ENCODE data around the gene STRBP. TPM values are rescaled to one million over a fixed set of nuclear protein-coding genes. Genes with fewer than 3 reads are reported as not detected.

Gene STRBP
- total RNA-seq, 1 donor from 2014 or later, result 56.7 TPM

GRCh38 chr9:123263227-123263626 is 5.2 kb downstream of the STRBP start:
- Mint-ChIP-seq H3K4me1 (ENCODE audit: unreplicated experiment) (peaks cover 34% of the 10 kb centered on the region), H3K27me3 (no peaks in the 10 kb centered on the region), H3K4me3 (no peak overlapping the region), H3K27ac (no peak overlapping the region), H3K9me3 (no peaks in the 10 kb centered on the region), H3K36me3 (peaks cover 5% of the 10 kb centered on the region)
- TF ChIP-seq CTCF (conservative IDR thresholded peaks at IDR 0.05), result no peak
- DNase-seq (ENCODE audit: extremely low spot score, unreplicated experiment), result no peak

- no peak for DNase-seq (ENCODE audit: extremely low spot score, unreplicated experiment)
- TF ChIP-seq CTCF (conservative IDR thresholded peaks at IDR 0.05), result no peak
- H3K4me1 Mint-ChIP-seq (ENCODE audit: unreplicated experiment), result peaks cover 34% of the 10 kb centered on the region
- H3K27me3 Mint-ChIP-seq, result no peaks in the 10 kb centered on the region
- H3K36me3 Mint-ChIP-seq, result peaks cover 8% of the 10 kb centered on the region
- no peak overlapping the region for H3K27ac Mint-ChIP-seq
- no peak overlapping the region for H3K4me3 Mint-ChIP-seq
- H3K9me3 Mint-ChIP-seq, result no peaks in the 10 kb centered on the region
Observed at GRCh38 chr9:123262338-123262737, 6.0 kb downstream of the STRBP start.

GRCh38 chr9:123261006-123261677 is 7.2 kb downstream of the STRBP start:
- Mint-ChIP-seq H3K27me3 (no peaks in the 10 kb centered on the region), H3K27ac (no peak overlapping the region), H3K9me3 (no peaks in the 10 kb centered on the region), H3K4me1 (ENCODE audit: unreplicated experiment) (peaks cover 28% of the 10 kb centered on the region), H3K4me3 (no peak overlapping the region), H3K36me3 (peaks cover 8% of the 10 kb centered on the region)
- no peak for DNase-seq (ENCODE audit: extremely low spot score, unreplicated experiment)
- TF ChIP-seq CTCF (conservative IDR thresholded peaks at IDR 0.05), result no peak

GRCh38 chr9:123260340-123260739 is 8.0 kb downstream of the STRBP start:
- no peak overlapping the region for H3K27ac Mint-ChIP-seq
- no peaks in the 10 kb centered on the region for H3K9me3 Mint-ChIP-seq
- peaks cover 8% of the 10 kb centered on the region for H3K36me3 Mint-ChIP-seq
- TF ChIP-seq CTCF (conservative IDR thresholded peaks at IDR 0.05), result no peak
- H3K27me3 Mint-ChIP-seq, result no peaks in the 10 kb centered on the region
- DNase-seq (ENCODE audit: extremely low spot score, unreplicated experiment), result no peak
- H3K4me1 Mint-ChIP-seq (ENCODE audit: unreplicated experiment), result peaks cover 20% of the 10 kb centered on the region
- no peak overlapping the region for H3K4me3 Mint-ChIP-seq

- H3K4me1 Mint-ChIP-seq (ENCODE audit: unreplicated experiment), result peaks cover 1% of the 10 kb centered on the region
- no peak for TF ChIP-seq CTCF (conservative IDR thresholded peaks at IDR 0.05)
- H3K27me3 Mint-ChIP-seq, result no peaks in the 10 kb centered on the region
- H3K4me3 Mint-ChIP-seq, result no peak overlapping the region
- no peak overlapping the region for H3K27ac Mint-ChIP-seq
- peaks cover 5% of the 10 kb centered on the region for H3K9me3 Mint-ChIP-seq
- no peak for DNase-seq (ENCODE audit: extremely low spot score, unreplicated experiment)
- peaks cover 16% of the 10 kb centered on the region for H3K36me3 Mint-ChIP-seq
Observed at GRCh38 chr9:123257276-123257675, 11.1 kb downstream of the STRBP start.

All from type B pancreatic cell (in vitro differentiated cells).